ENCODE results near the gene MYRF. TPM values are rescaled to one million over a fixed set of nuclear protein-coding genes. Genes with fewer than 3 reads are reported as not detected.

Gene MYRF
- total RNA-seq, 1 donor from 2014 or later, result 39.5 TPM

DNA sequence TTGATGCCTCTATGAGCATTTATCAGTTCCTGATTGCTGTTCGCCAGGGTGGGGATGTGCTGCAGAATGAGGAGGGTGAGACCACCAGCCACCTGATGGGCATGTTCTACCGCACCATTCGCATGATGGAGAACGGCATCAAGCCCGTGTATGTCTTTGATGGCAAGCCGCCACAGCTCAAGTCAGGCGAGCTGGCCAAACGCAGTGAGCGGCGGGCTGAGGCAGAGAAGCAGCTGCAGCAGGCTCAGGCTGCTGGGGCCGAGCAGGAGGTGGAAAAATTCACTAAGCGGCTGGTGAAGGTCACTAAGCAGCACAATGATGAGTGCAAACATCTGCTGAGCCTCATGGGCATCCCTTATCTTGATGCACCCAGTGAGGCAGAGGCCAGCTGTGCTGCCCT, 43.0 kb downstream of the MYRF start:
- H3K9me3 ChIP-seq (ENCODE audit: insufficient read depth, low read depth, low read length), result no peaks in the 10 kb centered on the region
- no peaks in the 10 kb centered on the region for H3K27me3 ChIP-seq (ENCODE audit: insufficient read depth, low read length)
- H3K4me2 ChIP-seq (ENCODE audit: low read length), result no peak overlapping the region
- no peak for DNase-seq (ENCODE audit: low read depth)
- peaks cover 10% of the 10 kb centered on the region for H3K36me3 ChIP-seq (ENCODE audit: insufficient read depth, low read length)
- no peaks in the 10 kb centered on the region for H3K9me3 Mint-ChIP-seq (ENCODE audit: unreplicated experiment)
- H3K36me3 Mint-ChIP-seq (ENCODE audit: low read depth, unreplicated experiment), result peaks cover 1% of the 10 kb centered on the region
- H3K9ac ChIP-seq (ENCODE audit: low read length), result no peak overlapping the region
- H3K27me3 Mint-ChIP-seq (ENCODE audit: low read depth, unreplicated experiment), result no peaks in the 10 kb centered on the region
- TF ChIP-seq, protein P1, sequence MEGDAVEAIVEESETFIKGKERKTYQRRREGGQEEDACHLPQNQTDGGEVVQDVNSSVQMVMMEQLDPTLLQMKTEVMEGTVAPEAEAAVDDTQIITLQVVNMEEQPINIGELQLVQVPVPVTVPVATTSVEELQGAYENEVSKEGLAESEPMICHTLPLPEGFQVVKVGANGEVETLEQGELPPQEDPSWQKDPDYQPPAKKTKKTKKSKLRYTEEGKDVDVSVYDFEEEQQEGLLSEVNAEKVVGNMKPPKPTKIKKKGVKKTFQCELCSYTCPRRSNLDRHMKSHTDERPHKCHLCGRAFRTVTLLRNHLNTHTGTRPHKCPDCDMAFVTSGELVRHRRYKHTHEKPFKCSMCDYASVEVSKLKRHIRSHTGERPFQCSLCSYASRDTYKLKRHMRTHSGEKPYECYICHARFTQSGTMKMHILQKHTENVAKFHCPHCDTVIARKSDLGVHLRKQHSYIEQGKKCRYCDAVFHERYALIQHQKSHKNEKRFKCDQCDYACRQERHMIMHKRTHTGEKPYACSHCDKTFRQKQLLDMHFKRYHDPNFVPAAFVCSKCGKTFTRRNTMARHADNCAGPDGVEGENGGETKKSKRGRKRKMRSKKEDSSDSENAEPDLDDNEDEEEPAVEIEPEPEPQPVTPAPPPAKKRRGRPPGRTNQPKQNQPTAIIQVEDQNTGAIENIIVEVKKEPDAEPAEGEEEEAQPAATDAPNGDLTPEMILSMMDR (IDR thresholded peaks at IDR 0.05; ENCODE audit: insufficient read depth, low read depth, low read length), result no peak
- no peak for TF ChIP-seq EZH2 (IDR thresholded peaks at IDR 0.05; ENCODE audit: insufficient read depth, low read length)
- peaks cover 93% of the 10 kb centered on the region for H3K79me2 ChIP-seq (ENCODE audit: insufficient read depth, low read length)
- peaks cover 4% of the 10 kb centered on the region for H4K20me1 ChIP-seq (ENCODE audit: insufficient read depth, low read length)
- H3K4me3 ChIP-seq (ENCODE audit: insufficient read depth, low read depth, low read length), result no peak overlapping the region
- H3K27ac ChIP-seq (ENCODE audit: low read depth, low read length), result no peak overlapping the region
- FAIRE-seq, result no peak
- no peak overlapping the region for H3K4me3 Mint-ChIP-seq (ENCODE audit: unreplicated experiment)
- H3K4me1 Mint-ChIP-seq (ENCODE audit: low read depth, unreplicated experiment), result peaks cover 8% of the 10 kb centered on the region
- H3K27ac Mint-ChIP-seq (ENCODE audit: unreplicated experiment), result no peak overlapping the region
- no peak overlapping the region for H2AFZ ChIP-seq (ENCODE audit: low read depth, low read length)
- H3K4me1 ChIP-seq (ENCODE audit: insufficient read depth, low read length), result peaks cover 6% of the 10 kb centered on the region

DNA sequence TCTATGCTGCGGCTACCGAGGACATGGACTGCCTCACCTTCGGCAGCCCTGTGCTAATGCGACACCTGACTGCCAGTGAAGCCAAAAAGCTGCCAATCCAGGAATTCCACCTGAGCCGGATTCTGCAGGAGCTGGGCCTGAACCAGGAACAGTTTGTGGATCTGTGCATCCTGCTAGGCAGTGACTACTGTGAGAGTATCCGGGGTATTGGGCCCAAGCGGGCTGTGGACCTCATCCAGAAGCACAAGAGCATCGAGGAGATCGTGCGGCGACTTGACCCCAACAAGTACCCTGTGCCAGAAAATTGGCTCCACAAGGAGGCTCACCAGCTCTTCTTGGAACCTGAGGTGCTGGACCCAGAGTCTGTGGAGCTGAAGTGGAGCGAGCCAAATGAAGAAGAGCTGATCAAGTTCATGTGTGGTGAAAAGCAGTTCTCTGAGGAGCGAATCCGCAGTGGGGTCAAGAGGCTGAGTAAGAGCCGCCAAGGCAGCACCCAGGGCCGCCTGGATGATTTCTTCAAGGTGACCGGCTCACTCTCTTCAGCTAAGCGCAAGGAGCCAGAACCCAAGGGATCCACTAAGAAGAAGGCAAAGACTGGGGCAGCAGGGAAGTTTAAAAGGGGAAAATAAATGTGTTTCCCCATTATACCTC, 43.6 kb downstream of the MYRF start:
- Histone ChIP-seq H2AFZ (ENCODE audit: low read depth, low read length) (no peak overlapping the region), H3K9ac (ENCODE audit: low read length) (no peak overlapping the region), H3K4me2 (ENCODE audit: low read length) (no peak overlapping the region), H3K79me2 (ENCODE audit: insufficient read depth, low read length) (peaks cover 88% of the 10 kb centered on the region), H3K9me3 (ENCODE audit: insufficient read depth, low read depth, low read length) (no peaks in the 10 kb centered on the region), H3K27ac (ENCODE audit: low read depth, low read length) (no peak overlapping the region), H4K20me1 (ENCODE audit: insufficient read depth, low read length) (peaks cover 4% of the 10 kb centered on the region), H3K4me1 (ENCODE audit: insufficient read depth, low read length) (peaks cover 6% of the 10 kb centered on the region), H3K27me3 (ENCODE audit: insufficient read depth, low read length) (no peaks in the 10 kb centered on the region), H3K36me3 (ENCODE audit: insufficient read depth, low read length) (peaks cover 10% of the 10 kb centered on the region), H3K4me3 (ENCODE audit: insufficient read depth, low read depth, low read length) (no peak overlapping the region)
- DNase-seq (ENCODE audit: low read depth), result no peak
- TF ChIP-seq EZH2 (IDR thresholded peaks at IDR 0.05; ENCODE audit: insufficient read depth, low read length), result no peak
- TF ChIP-seq, protein P1 (IDR thresholded peaks at IDR 0.05; ENCODE audit: insufficient read depth, low read depth, low read length), result no peak
- no peak for FAIRE-seq
- H3K27me3 Mint-ChIP-seq (ENCODE audit: low read depth, unreplicated experiment), result no peaks in the 10 kb centered on the region
- H3K9me3 Mint-ChIP-seq (ENCODE audit: unreplicated experiment), result no peaks in the 10 kb centered on the region
- no peak overlapping the region for H3K27ac Mint-ChIP-seq (ENCODE audit: unreplicated experiment)
- peaks cover 8% of the 10 kb centered on the region for H3K4me1 Mint-ChIP-seq (ENCODE audit: low read depth, unreplicated experiment)
- H3K36me3 Mint-ChIP-seq (ENCODE audit: low read depth, unreplicated experiment), result peaks cover 1% of the 10 kb centered on the region
- no peak overlapping the region for H3K4me3 Mint-ChIP-seq (ENCODE audit: unreplicated experiment)

DNA sequence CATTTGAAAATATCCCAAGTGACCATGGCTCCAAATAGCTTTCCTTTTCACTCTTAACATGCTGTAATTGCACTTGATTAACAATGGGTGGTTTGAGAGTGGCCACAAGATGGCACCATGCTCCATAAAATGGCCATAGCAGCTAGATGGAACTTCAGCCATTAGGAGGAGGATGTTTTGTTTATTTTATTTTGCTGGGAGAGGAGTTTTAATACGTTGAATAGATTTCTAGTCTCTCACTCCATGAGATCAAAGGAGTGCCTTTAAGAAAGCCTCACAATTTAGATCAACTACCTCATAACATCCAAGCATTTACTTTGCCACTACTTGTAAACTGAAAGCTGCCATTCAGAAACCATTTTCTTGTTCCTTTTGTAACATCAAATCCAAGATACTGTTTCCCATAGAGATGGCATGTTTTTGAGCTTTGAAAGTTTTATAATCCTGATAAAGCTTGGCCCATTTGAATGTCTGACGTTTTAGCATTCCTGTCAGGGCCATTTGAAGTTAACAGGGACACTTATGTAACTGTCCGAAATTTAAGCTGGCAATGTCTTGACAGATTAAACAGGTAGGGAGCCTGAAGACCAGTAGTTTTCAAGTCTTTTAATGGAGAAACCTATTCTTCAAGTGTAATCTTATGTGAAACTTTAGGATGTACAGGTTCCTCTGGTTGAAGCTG, 45.0 kb downstream of the MYRF start:
- no peak overlapping the region for H3K4me3 Mint-ChIP-seq (ENCODE audit: unreplicated experiment)
- no peaks in the 10 kb centered on the region for H3K9me3 Mint-ChIP-seq (ENCODE audit: unreplicated experiment)
- peaks cover 4% of the 10 kb centered on the region for H4K20me1 ChIP-seq (ENCODE audit: insufficient read depth, low read length)
- H3K4me3 ChIP-seq (ENCODE audit: insufficient read depth, low read depth, low read length), result no peak overlapping the region
- no peaks in the 10 kb centered on the region for H3K9me3 ChIP-seq (ENCODE audit: insufficient read depth, low read depth, low read length)
- no peak overlapping the region for H2AFZ ChIP-seq (ENCODE audit: low read depth, low read length)
- no peak overlapping the region for H3K27ac Mint-ChIP-seq (ENCODE audit: unreplicated experiment)
- H3K4me1 Mint-ChIP-seq (ENCODE audit: low read depth, unreplicated experiment), result peaks cover 2% of the 10 kb centered on the region
- H3K4me1 ChIP-seq (ENCODE audit: insufficient read depth, low read length), result no peaks in the 10 kb centered on the region
- H3K79me2 ChIP-seq (ENCODE audit: insufficient read depth, low read length), result peaks cover 74% of the 10 kb centered on the region
- FAIRE-seq (peak; percentile 13), DNase-seq (ENCODE audit: low read depth) (peak; percentile 64)
- no peaks in the 10 kb centered on the region for H3K27me3 Mint-ChIP-seq (ENCODE audit: low read depth, unreplicated experiment)
- no peaks in the 10 kb centered on the region for H3K27me3 ChIP-seq (ENCODE audit: insufficient read depth, low read length)
- H3K27ac ChIP-seq (ENCODE audit: low read depth, low read length), result no peak overlapping the region
- peaks cover 1% of the 10 kb centered on the region for H3K36me3 Mint-ChIP-seq (ENCODE audit: low read depth, unreplicated experiment)
- peaks cover 10% of the 10 kb centered on the region for H3K36me3 ChIP-seq (ENCODE audit: insufficient read depth, low read length)
- TF ChIP-seq EZH2 (IDR thresholded peaks at IDR 0.05; ENCODE audit: insufficient read depth, low read length), result no peak
- TF ChIP-seq, protein P1 (IDR thresholded peaks at IDR 0.05; ENCODE audit: insufficient read depth, low read depth, low read length), result peak; percentile 97
- H3K9ac ChIP-seq (ENCODE audit: low read length), result peak overlapping the region; percentile 25
- H3K4me2 ChIP-seq (ENCODE audit: low read length), result peak overlapping the region; percentile 33
